ENCODE measurements around the gene AVEN.

Gene AVEN

DNA sequence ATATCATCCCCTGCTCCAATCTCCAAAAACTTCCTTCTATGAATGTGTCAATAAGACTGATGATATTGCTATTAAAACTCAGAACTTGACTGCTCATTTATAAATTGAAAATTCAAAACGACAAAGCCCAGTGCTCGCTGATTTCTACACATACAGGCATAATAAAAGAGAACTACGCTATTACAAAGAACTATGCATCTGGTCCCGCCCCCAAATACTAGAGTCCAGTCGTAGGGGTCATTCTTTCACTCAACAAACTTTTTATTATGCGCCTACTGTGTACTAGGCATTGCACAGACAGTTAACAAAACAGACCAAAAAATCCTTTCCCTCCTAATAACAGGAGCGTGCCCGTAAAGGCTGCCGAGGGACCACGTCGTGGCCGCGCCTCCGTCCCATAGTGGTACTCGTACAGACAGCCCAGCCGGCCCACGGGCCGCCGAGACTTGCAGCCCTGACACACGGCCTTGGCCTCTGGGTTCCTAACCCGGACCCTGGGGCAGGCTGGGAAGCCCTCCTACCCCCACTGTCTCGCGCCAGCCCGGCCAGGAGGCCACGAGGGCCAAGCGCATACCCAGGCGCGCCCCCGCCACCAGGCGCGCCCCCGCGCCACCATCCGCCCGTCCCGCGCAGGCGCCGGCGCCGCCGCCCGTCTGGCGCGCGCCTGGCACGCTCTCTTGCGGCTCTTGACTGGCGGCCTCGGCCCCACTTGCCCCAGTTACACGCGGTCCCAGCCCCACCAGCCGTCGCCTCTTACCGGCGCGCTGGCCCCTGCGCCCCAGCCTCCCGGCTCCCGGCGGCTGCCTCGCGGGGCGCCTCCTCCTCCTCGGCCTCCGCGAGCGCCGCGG, 757 bp downstream of the AVEN start:
- peak; percentile 87 for DNase-seq (ENCODE audit: extremely low read depth, insufficient read length)
- no peaks in the 10 kb centered on the region for H3K27me3 ChIP-seq (replicated peaks; ENCODE audit: control insufficient read depth, insufficient read depth, low read length)
- no peak for TF ChIP-seq CTCF (IDR thresholded peaks at IDR 0.05; ENCODE audit: insufficient read depth, low read length, poor library complexity, severe bottlenecking)
- H3K4me3 ChIP-seq (replicated peaks; ENCODE audit: low read depth, low read length), result peak overlapping the region; percentile 95
- H3K36me3 ChIP-seq (ENCODE audit: control insufficient read depth, insufficient read depth, low read length), result no peaks in the 10 kb centered on the region

DNA sequence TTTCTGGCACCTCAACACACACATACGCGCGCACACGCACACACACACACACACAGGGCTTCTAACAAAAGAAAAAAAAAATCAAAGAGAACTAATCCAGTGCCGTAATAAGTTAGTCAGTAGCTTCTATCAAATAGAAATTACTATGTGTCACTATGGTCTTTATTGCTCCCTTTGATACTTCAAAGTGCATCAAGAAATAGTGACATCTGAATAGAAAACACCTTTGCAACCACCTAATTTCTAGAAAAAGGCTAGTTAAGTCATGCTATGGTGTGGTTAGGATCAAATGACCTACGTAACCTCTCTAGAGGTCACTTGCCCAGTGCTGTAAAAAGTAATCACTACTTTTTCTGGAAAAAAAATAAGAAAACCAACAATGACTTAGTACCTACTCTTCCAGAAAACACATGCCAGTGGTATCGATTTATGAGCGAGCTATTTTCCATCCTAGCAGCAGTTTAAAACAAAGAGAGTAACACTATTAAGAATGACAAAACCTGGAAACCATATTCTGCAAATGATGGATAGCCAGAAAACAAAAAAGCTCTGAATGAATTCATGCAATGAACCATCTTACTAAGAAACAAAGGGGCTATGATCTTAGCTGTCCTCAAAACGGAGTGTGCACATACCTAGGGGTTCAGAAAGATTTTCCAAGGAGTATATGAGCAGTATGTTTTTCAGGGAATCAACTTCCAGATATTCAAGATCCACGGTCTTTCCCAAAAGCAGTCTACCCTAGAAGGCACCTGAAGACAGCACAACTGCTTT, 6.8 kb downstream of the AVEN start:
- H3K36me3 ChIP-seq (ENCODE audit: control insufficient read depth, insufficient read depth, low read length), result no peaks in the 10 kb centered on the region
- no peak for DNase-seq (ENCODE audit: extremely low read depth, insufficient read length)
- H3K27me3 ChIP-seq (replicated peaks; ENCODE audit: control insufficient read depth, insufficient read depth, low read length), result no peaks in the 10 kb centered on the region
- no peak overlapping the region for H3K4me3 ChIP-seq (replicated peaks; ENCODE audit: low read depth, low read length)
- no peak for TF ChIP-seq CTCF (IDR thresholded peaks at IDR 0.05; ENCODE audit: insufficient read depth, low read length, poor library complexity, severe bottlenecking)

DNA sequence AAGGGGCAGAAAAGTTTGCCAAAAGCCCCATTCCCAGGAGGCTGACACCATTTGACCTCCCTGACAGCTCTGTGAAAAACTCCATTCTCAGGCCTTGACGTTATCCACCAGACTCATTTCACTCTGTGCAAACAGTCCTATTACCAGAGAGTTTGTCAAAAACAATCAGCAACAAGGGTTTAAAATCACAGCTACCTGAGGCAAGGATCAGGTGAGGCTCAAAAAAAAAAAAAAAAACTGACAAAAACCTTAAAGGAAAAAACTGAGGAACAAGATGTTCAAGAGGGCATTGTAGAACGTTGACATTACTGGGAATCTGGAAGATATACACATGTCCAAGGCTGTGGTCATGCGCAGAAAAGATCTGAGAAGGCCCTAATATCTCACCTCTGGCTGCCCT, 11.4 kb downstream of the AVEN start:
- no peak overlapping the region for H3K4me3 ChIP-seq (replicated peaks; ENCODE audit: low read depth, low read length)
- no peak for DNase-seq (ENCODE audit: extremely low read depth, insufficient read length)
- no peak for TF ChIP-seq CTCF (IDR thresholded peaks at IDR 0.05; ENCODE audit: insufficient read depth, low read length, poor library complexity, severe bottlenecking)
- H3K36me3 ChIP-seq (ENCODE audit: control insufficient read depth, insufficient read depth, low read length), result no peaks in the 10 kb centered on the region
- no peaks in the 10 kb centered on the region for H3K27me3 ChIP-seq (replicated peaks; ENCODE audit: control insufficient read depth, insufficient read depth, low read length)

DNA sequence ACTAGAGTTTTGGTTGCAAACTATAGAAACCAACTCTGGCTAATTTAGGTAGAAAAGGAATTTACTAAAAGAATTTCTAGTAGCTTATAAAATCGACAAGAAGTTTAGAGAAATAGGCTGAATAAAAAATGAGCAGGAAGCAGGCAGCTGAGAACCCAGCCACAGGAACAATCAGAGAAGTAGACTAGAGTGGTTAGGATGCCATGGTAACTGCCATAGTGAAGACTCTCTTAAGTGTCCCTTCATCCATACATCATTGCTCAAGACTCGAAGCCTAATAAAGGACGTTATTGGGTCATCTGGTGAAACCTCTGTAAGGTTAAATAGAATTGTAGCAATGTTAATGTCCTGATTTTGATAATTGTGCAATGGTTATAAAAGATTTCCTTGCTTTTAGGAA, 13.8 kb downstream of the AVEN start:
- no peak for TF ChIP-seq CTCF (IDR thresholded peaks at IDR 0.05; ENCODE audit: insufficient read depth, low read length, poor library complexity, severe bottlenecking)
- Histone ChIP-seq H3K36me3 (ENCODE audit: control insufficient read depth, insufficient read depth, low read length) (no peaks in the 10 kb centered on the region), H3K27me3 (replicated peaks; ENCODE audit: control insufficient read depth, insufficient read depth, low read length) (no peaks in the 10 kb centered on the region), H3K4me3 (replicated peaks; ENCODE audit: low read depth, low read length) (no peak overlapping the region)
- DNase-seq (ENCODE audit: extremely low read depth, insufficient read length), result no peak

GRCh38 chr15:34023907-34024306, 15.1 kb downstream of the AVEN start:
- Histone ChIP-seq H3K27me3 (replicated peaks; ENCODE audit: control insufficient read depth, insufficient read depth, low read length) (no peaks in the 10 kb centered on the region), H3K4me3 (replicated peaks; ENCODE audit: low read depth, low read length) (no peak overlapping the region), H3K36me3 (ENCODE audit: control insufficient read depth, insufficient read depth, low read length) (no peaks in the 10 kb centered on the region)
- no peak for TF ChIP-seq CTCF (IDR thresholded peaks at IDR 0.05; ENCODE audit: insufficient read depth, low read length, poor library complexity, severe bottlenecking)
- DNase-seq (ENCODE audit: extremely low read depth, insufficient read length), result no peak

Data from GM06990 (cell line).